ENCODE measurements around the gene ZNRD2. TPM values are rescaled to one million over a fixed set of nuclear protein-coding genes. Genes with fewer than 3 reads are reported as not detected.

The ZNRD2 gene
- total RNA-seq, 4 donors from 2014 or later = 41.9 to 62.9 (median 50.6) TPM

DNA sequence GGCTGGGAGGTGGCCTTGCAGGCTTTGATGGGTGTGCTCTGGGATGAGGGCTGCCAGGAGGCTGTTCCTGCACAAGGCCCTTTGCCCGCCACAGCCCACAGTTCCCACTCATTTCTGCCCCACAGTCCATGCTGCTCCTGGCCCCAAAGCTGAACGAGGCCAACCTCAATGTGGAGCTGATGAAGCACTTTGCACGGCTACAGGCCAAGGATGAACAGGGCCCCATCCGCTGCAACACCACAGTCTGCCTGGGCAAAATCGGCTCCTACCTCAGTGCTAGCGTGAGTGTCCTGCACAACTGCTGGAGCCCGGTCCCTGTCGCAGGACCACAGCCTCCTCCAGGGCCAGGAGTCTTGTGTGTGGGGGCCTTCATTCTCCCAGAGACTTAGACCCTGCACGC, 35.2 kb upstream of the ZNRD2 start:
- TF ChIP-seq CTCF (IDR thresholded peaks at IDR 0.05) = no peak
- intact Hi-C loops (cut with DNase I; ENCODE audit: low total_unique reads) = no loop called here
- no peak overlapping the region for H3K4me3 ChIP-seq (ENCODE audit: low read depth, poor library complexity, severe bottlenecking)
- DNase-seq (ENCODE audit: low spot score in 2 of 2) = no peak
- WGBS, 2 donors = 83 to 88% methylated on average over 6 to 9 of the region's 9 CpGs

GRCh38 chr11:65536412-65537295, 33.6 kb upstream of the ZNRD2 start:
- TF ChIP-seq POLR2A (IDR thresholded peaks at IDR 0.05) (no peak), CTCF (IDR thresholded peaks at IDR 0.05) (no peak)
- WGBS, 2 donors = 85 to 87% methylated on average over 12 of the region's 12 CpGs
- no peak overlapping the region for H3K4me3 ChIP-seq (ENCODE audit: low read depth, poor library complexity, severe bottlenecking)
- DNase-seq (ENCODE audit: low spot score in 2 of 2) = no peak
- intact Hi-C loops (cut with DNase I; ENCODE audit: low total_unique reads) = no loop called here

DNA sequence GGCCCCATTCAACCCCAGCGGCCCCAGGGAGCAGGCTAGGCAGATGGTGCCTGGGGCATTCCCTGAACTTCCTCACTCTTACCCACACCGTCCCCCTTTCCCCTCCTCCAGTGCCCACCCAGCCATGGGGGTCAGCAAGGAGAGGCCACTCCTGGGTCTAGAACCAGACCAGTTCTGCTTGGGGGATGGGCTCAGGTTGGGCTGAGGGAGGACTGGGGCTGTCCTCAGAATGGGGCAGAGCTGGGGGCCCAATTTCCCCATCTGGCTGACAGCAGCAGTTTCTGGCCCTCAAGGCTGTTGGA, 33.0 kb upstream of the ZNRD2 start:
- WGBS, 2 donors = 86% methylated on average over 2 of the region's 2 CpGs; no CpG with 5 or more reads in 1 of the 2 donors
- intact Hi-C loops (cut with DNase I; ENCODE audit: low total_unique reads) = no loop called here
- no peak overlapping the region for H3K4me3 ChIP-seq (ENCODE audit: low read depth, poor library complexity, severe bottlenecking)
- no peak for DNase-seq (ENCODE audit: low spot score in 2 of 2)
- TF ChIP-seq POLR2A (IDR thresholded peaks at IDR 0.05) = no peak
- TF ChIP-seq CTCF (IDR thresholded peaks at IDR 0.05) = no peak

GRCh38 chr11:65537620-65538231, 32.6 kb upstream of the ZNRD2 start:
- TF ChIP-seq POLR2A (IDR thresholded peaks at IDR 0.05) = no peak
- no peak for TF ChIP-seq CTCF (IDR thresholded peaks at IDR 0.05)
- 81 to 86% methylated on average over 13 to 15 of the region's 18 CpGs for WGBS, 2 donors
- intact Hi-C loops (cut with DNase I; ENCODE audit: low total_unique reads) = no loop called here

DNA sequence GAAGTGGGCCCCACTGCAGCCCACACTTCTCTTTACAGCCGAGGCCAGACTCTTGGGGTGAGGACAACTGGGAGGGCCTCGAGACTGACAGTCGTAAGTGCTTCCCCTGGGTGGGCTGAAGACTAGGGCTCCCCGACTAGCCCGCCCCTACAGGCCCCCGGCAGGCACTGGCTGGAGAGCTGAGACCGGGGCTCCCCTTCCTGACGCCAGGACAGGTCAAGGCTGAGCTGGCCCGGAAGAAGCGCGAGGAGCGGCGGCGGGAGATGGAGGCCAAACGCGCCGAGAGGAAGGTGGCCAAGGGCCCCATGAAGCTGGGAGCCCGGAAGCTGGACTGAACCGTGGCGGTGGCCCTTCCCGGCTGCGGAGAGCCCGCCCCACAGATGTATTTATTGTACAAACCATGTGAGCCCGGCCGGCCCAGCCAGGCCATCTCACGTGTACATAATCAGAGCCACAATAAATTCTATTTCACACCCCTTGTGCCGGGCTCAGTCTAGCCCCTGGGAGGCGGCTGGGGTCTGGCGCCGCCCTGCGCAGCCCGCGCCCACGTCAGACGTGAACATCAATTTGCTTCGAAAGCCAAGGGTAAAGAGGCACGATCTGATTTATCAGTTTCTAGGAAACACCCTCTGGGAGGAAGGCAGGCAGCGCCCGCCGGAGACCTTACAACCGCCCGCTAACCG, 31.9 kb upstream of the ZNRD2 start:
- TF ChIP-seq POLR2A (IDR thresholded peaks at IDR 0.05) (no peak), CTCF (IDR thresholded peaks at IDR 0.05) (no peak)
- DNase-seq (ENCODE audit: low spot score in 2 of 2) = no peak
- 90% methylated on average over 35 to 38 of the region's 43 CpGs for WGBS, 2 donors
- intact Hi-C loops (cut with DNase I; ENCODE audit: low total_unique reads) = no loop called here
- no peak overlapping the region for H3K4me3 ChIP-seq (ENCODE audit: low read depth, poor library complexity, severe bottlenecking)

More at GRCh38 chr11:65537620-65538231, 32.6 kb upstream of the ZNRD2 start:
- H3K4me3 ChIP-seq (ENCODE audit: low read depth, poor library complexity, severe bottlenecking) = no peak overlapping the region
- DNase-seq (ENCODE audit: low spot score in 2 of 2) = no peak
